BLaER1 (cell line): ENCODE measurements around the gene PMVK.

Experiments
- H3K27ac ChIP-seq: shearing (Covaris generic); formaldehyde crosslinking; 2 replicates; pipeline ENCODE4 v1.8.1; 2022
- H3K27me3 ChIP-seq: shearing (Covaris generic); formaldehyde crosslinking; 2 replicates; pipeline ENCODE4 v1.8.1; 2022
- H3K36me3 ChIP-seq: shearing (Covaris generic); formaldehyde crosslinking; 2 replicates; pipeline ENCODE4 v1.8.1; 2022
- H3K4me1 ChIP-seq: shearing (Covaris generic); formaldehyde crosslinking; 2 replicates; pipeline ENCODE4 v1.8.1; 2022
- H3K4me2 ChIP-seq: shearing (Covaris generic); formaldehyde crosslinking; 2 replicates; pipeline ENCODE4 v1.8.1; 2022
- H3K4me3 ChIP-seq: shearing (Covaris generic); formaldehyde crosslinking; 2 replicates; pipeline ENCODE4 v1.8.1; 2022
- H3K9ac ChIP-seq: shearing (Covaris generic); formaldehyde crosslinking; 2 replicates; pipeline ENCODE4 v1.8.1; 2022
- H3K9me3 ChIP-seq: shearing (Covaris generic); formaldehyde crosslinking; 2 replicates; pipeline ENCODE4 v1.8.1; 2022
- H4K20me1 ChIP-seq: shearing (Covaris generic); formaldehyde crosslinking; 2 replicates; pipeline ENCODE4 v1.8.1; 2022
- Cebpa-rat ChIP-seq: shearing (Covaris generic); IDR thresholded peaks from 2 replicates; pipeline ENCODE4 v1.8.1; 2022

The PMVK gene

DNA sequence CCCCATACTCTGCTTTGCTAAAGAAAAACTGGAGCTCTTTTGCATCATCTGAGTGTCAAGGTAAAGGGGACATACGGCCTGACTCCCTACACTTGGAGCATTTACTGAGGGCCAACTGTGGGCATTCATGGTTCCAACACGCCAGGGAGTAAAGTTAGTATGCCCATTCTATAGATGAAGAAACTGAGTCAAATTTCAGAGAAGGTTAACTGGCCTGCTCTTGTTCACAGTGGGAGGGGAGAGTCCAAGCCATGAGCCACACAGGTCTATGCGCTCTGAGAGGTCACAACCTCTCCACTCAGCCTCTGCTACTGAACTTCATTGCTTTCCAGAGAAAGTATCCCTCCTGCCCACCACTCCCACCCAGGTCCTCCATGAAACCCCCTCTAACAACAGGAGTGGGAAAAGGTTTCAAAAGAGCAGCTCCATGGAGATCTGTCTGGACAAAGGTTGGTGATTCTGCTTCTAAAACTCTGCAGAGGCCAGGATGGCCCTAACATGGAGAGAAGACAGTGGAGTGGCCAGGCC, 59.6 kb downstream of the PMVK start:
- no peaks in the 10 kb centered on the region for H3K4me1 ChIP-seq
- no peak overlapping the region for H3K4me2 ChIP-seq

More for the DNA sequence above, 59.6 kb downstream of the PMVK start:
- H3K27ac ChIP-seq = no peak overlapping the region
- no peak overlapping the region for H3K9ac ChIP-seq
- H3K4me3 ChIP-seq = no peak overlapping the region
- H3K27me3 ChIP-seq = no peaks in the 10 kb centered on the region; the same call in 1 of the 2 replicates
- TF ChIP-seq Cebpa-rat = no peak
- no peaks in the 10 kb centered on the region for H3K36me3 ChIP-seq
- H3K9me3 ChIP-seq = no peaks in the 10 kb centered on the region
- H4K20me1 ChIP-seq = no peaks in the 10 kb centered on the region
